ENCODE measurements around the gene PRH1. TPM values are rescaled to one million over a fixed set of nuclear protein-coding genes. Genes with fewer than 3 reads are reported as not detected.

PRH1 gene
- 4.3 and 6.5 TPM in 2 replicates for total RNA-seq (2021; fragmentation: NEBNext Ultra II Directional; extraction: Animal tissue kit (Norgen Biotek cat#: 25700))
- 2.1 and 4.5 TPM in 2 replicates for polyA plus RNA-seq (2011; rRNA removed)
- 2.9 TPM for polyA plus RNA-seq (2011; cell fraction: cytosol; rRNA removed)
- polyA plus RNA-seq (2011; cell fraction: nucleus; rRNA removed): 7.8 TPM
- polyA plus RNA-seq (2012, experiment 1 of 2): 1.0 to 2.7 TPM (median 2.3 TPM) in 4 replicates
- not detected for polyA plus RNA-seq (2012, experiment 2 of 2)
- polyA plus RNA-seq (2013, experiment 1 of 2): 2.6 TPM
- 2.0 TPM for polyA plus RNA-seq (2013, experiment 2 of 2)
- 25.9 and 38.7 TPM in 2 replicates for polyA minus RNA-seq (2011; rRNA and poly(A)+ RNA removed)
- polyA minus RNA-seq (2011; cell fraction: cytosol; rRNA and poly(A)+ RNA removed): 27.7 TPM
- 162 TPM for polyA minus RNA-seq (2011; cell fraction: nucleus; rRNA and poly(A)+ RNA removed)
- long read RNA-seq, experiment 1: 0 reads
- long read RNA-seq, experiment 2, partial matches to known transcripts: 2 of 3 reads
- long read RNA-seq, experiment 2, other reads (novel, unspliced or antisense): 1 of 3 reads

- FAIRE-seq: no peak
- no peaks in the 10 kb centered on the region for H3K23me2 ChIP-seq (ENCODE audit: low read depth, low read length)
- CTCF ChIA-PET (ENCODE audit: partially characterized antibody): no interaction called here
Observed at GRCh38 chr12:10884086-10884725, at the start of gene PRH1. PRH1 (minus strand) TSS chr12:10884255; CDS start chr12:10884217, 38 bp downstream.

More at GRCh38 chr12:10884086-10884725, at the start of gene PRH1:
- Histone ChIP-seq H2BK12ac (ENCODE audit: low read depth, low read length) (no peak within 1 kb of the TSS), H3K18ac (ENCODE audit: extremely low read depth, low read length) (no peak within 1 kb of the TSS), H4K91ac (replicated peaks; ENCODE audit: insufficient read length, low read length) (no peak within 1 kb of the TSS), H3K27me3 (replicated peaks in 1 of 4; ENCODE audit: control insufficient read depth in 3 of 4, extremely low read depth in 1 of 4, insufficient read depth in 3 of 4, low read length in 3 of 4) (no peaks in the 10 kb centered on the region), H3K23ac (ENCODE audit: insufficient read length) (no peak within 1 kb of the TSS), H3K79me2 (ENCODE audit: control insufficient read depth in 1 of 2, insufficient read depth in 2 of 2, low read length in 2 of 2) (no peaks in the 10 kb centered on the region), H3K4me2 (ENCODE audit: insufficient read depth in 1 of 2, low read depth in 2 of 2, low read length in 2 of 2) (no peak within 1 kb of the TSS), H3K79me1 (ENCODE audit: low read depth, low read length) (no peaks in the 10 kb centered on the region), H4K20me1 (replicated peaks in 1 of 2; ENCODE audit: control insufficient read depth in 1 of 2, insufficient read depth in 2 of 2, low read length in 2 of 2) (no peaks in the 10 kb centered on the region), H4K8ac (ENCODE audit: extremely low read depth, insufficient read depth, low read length) (no peak within 1 kb of the TSS), H3K9ac (replicated peaks in 1 of 4; ENCODE audit: extremely low read depth in 1 of 4, low read depth in 3 of 4, low read length in 3 of 4) (no peak within 1 kb of the TSS), H3K27ac (ENCODE audit: low read depth, low read length) (no peak within 1 kb of the TSS; the same call in 1 of the 2 replicates), H3K56ac (replicated peaks; ENCODE audit: insufficient read length, low read depth, low read length) (no peak within 1 kb of the TSS), H3K14ac (ENCODE audit: insufficient read length) (no peak within 1 kb of the TSS), H2AFZ (ENCODE audit: low read length) (no peak within 1 kb of the TSS), H3K4ac (replicated peaks; ENCODE audit: insufficient read length, low read depth, low read length) (no peak within 1 kb of the TSS), H2BK15ac (ENCODE audit: low read length) (no peak within 1 kb of the TSS), H3K4me1 (replicated peaks in 1 of 4; ENCODE audit: control insufficient read depth in 3 of 4, insufficient read depth in 4 of 4, low read length in 3 of 4) (no peaks in the 10 kb centered on the region), H2AK5ac (ENCODE audit: low read depth, low read length) (no peak within 1 kb of the TSS), H4K5ac (ENCODE audit: insufficient read length, low read depth, low read length) (no peak within 1 kb of the TSS), H3K4me3 (ENCODE audit: extremely low read depth in 1 of 4, insufficient read depth in 2 of 4, low read depth in 3 of 4, low read length in 4 of 4) (no peak within 1 kb of the TSS), H2BK20ac (ENCODE audit: low read length) (no peak within 1 kb of the TSS), H3K9me3 (ENCODE audit: insufficient read depth in 2 of 2, low read depth in 1 of 2, low read length in 1 of 2) (no peaks in the 10 kb centered on the region), H2BK5ac (ENCODE audit: low read depth, low read length) (no peak within 1 kb of the TSS), H3K36me3 (ENCODE audit: control insufficient read depth in 2 of 4, insufficient read depth in 4 of 4, low read length in 3 of 4) (no peaks in the 10 kb centered on the region; a peak in 1 of 8 replicates), H2BK120ac (replicated peaks; ENCODE audit: low read depth, low read length) (no peak within 1 kb of the TSS)
- POLR2A ChIA-PET (ENCODE audit: partially characterized antibody): no interaction called here
- WGBS, 2 experiments (ENCODE audit: extremely low coverage in 1 of 2, insufficient coverage in 1 of 2, insufficient read length in 1 of 2, insufficient replicate concordance in 2 of 2, low coverage in 1 of 2, low lambda C conversion rate in 2 of 2, missing lambda C conversion rate in 1 of 2): 88% methylated on average over 6 of the region's 6 CpGs; no CpG with 5 or more reads in 1 of the 2 experiments
- TF ChIP-seq KDM5A (IDR thresholded peaks at IDR 0.05; ENCODE audit: low read length): no peak
- no peak for TF ChIP-seq EP300 (IDR thresholded peaks at IDR 0.05; ENCODE audit: borderline replicate concordance in 1 of 2, low read depth in 2 of 2, low read length in 2 of 2)
- no peak for TF ChIP-seq USF2 (IDR thresholded peaks at IDR 0.05; ENCODE audit: low read length)
- TF ChIP-seq E2F6 (IDR thresholded peaks at IDR 0.05): no peak
- no peak for TF ChIP-seq TEAD4 (IDR thresholded peaks at IDR 0.05; ENCODE audit: low read depth, low read length)
- no peak for TF ChIP-seq NRF1 (IDR thresholded peaks at IDR 0.05; ENCODE audit: low read depth, low read length)
- DNase-seq (ENCODE audit: low read depth in 1 of 2, low spot score in 2 of 2): no peak

All from H1 (cell line).